Lower leg skin (tissue), 4 donors: ENCODE data around the gene RUSF1. TPM values are rescaled to one million over a fixed set of nuclear protein-coding genes. Genes with fewer than 3 reads are reported as not detected.

ENCODE experiments used
- DNase-seq, 2 donors: peaks; one replicate each; pipeline ENCODE4 v3.0.0-alpha.2; 2019; ENCODE audit warnings: low spot score in 2 of 2
- H3K4me3 ChIP-seq: fragments of 200-600 bp; sonication (generic); 2 replicates; pipeline ENCODE4 v1.5.1; 2017; ENCODE audit warnings: mild to moderate bottlenecking, low read depth; ENCODE audit not compliant: poor library complexity, severe bottlenecking
- CTCF ChIP-seq, 3 donors: fragments of 450-650 bp; IDR thresholded peaks; one replicate each; pipeline ENCODE4 v1.5.1; 2016; ENCODE audit warnings: antibody characterized with exemption in 3 of 3, mild to moderate bottlenecking in 3 of 3, moderate library complexity in 2 of 3
- POLR2A ChIP-seq, 2 donors: fragments of 450-650 bp; IDR thresholded peaks; one replicate each; pipeline ENCODE4 v1.6.1; 2016 to 2017; ENCODE audit warnings: antibody characterized with exemption in 2 of 2, mild to moderate bottlenecking in 1 of 2, moderate library complexity in 1 of 2
- WGBS, 2 donors: methylation state at CpG; one replicate each; pipeline ENCODE4 v1.1.5; 2018; 5-methylcytosine and 5-hydroxymethylcytosine counted together
- intact Hi-C: fragments of 100-400 bp; cut with DNase I; formaldehyde crosslinking; loops from one replicate; pipeline ENCODE4 v1.15.0; 2023; ENCODE audit warnings: low total_unique reads
- total RNA-seq, 4 donors: library from RNA; depleted of rRNA; stranded (reverse); fragments of >200 nt; gene quantifications; one replicate each; pipeline ENCODE4 v1.1.0, GENCODE V29; 2016

The RUSF1 gene
- total RNA-seq, 4 donors from 2014 or later = 50.5 to 56.4 (median 52.7) TPM

- 74 to 83% methylated on average over 3 of the region's 3 CpGs for WGBS, 2 donors
- TF ChIP-seq CTCF (IDR thresholded peaks at IDR 0.05) (no peak), POLR2A (IDR thresholded peaks at IDR 0.05) (no peak)
- intact Hi-C loops = no loop called here
- DNase-seq = no peak
- H3K4me3 ChIP-seq = no peak overlapping the region
Measured at GRCh38 chr16:31521368-31521767, 13.2 kb upstream of the RUSF1 start.

GRCh38 chr16:31519759-31520431 is 11.7 kb upstream of the RUSF1 start:
- TF ChIP-seq CTCF (IDR thresholded peaks at IDR 0.05) (no peak), POLR2A (IDR thresholded peaks at IDR 0.05) (no peak)
- no peak overlapping the region for H3K4me3 ChIP-seq
- intact Hi-C loops = no loop called here
- DNase-seq = no peak
- WGBS, 2 donors = 75 to 88% methylated on average over 2 of the region's 2 CpGs

GRCh38 chr16:31517800-31518402 is 9.7 kb upstream of the RUSF1 start:
- intact Hi-C loops = no loop called here
- TF ChIP-seq POLR2A (IDR thresholded peaks at IDR 0.05) (no peak), CTCF (IDR thresholded peaks at IDR 0.05) (no peak)
- 76% methylated on average over 4 of the region's 4 CpGs for WGBS, 2 donors

GRCh38 chr16:31513884-31514283 is 5.7 kb upstream of the RUSF1 start:
- no peak overlapping the region for H3K4me3 ChIP-seq
- no peak for DNase-seq
- TF ChIP-seq POLR2A (IDR thresholded peaks at IDR 0.05) (no peak), CTCF (IDR thresholded peaks at IDR 0.05) (no peak)
- intact Hi-C loops = no loop called here

More at GRCh38 chr16:31517800-31518402, 9.7 kb upstream of the RUSF1 start:
- H3K4me3 ChIP-seq = no peak overlapping the region
- peak in 1 of 2 donors; percentile 8 for DNase-seq

GRCh38 chr16:31513126-31513525 is 4.9 kb upstream of the RUSF1 start:
- TF ChIP-seq CTCF (IDR thresholded peaks at IDR 0.05) (no peak), POLR2A (IDR thresholded peaks at IDR 0.05) (no peak)
- DNase-seq = no peak
- intact Hi-C loops = no loop called here
- H3K4me3 ChIP-seq = no peak overlapping the region
- WGBS, 2 donors = 42 to 49% methylated on average over 6 of the region's 6 CpGs
